HG03060 (cell line): ENCODE results near the gene MUC12.
"Not testable (repeated sequence)": the region's sequence is repeated elsewhere in the genome, so short reads cannot be mapped to it uniquely, and the experiment has no call there.

Experiments
- ATAC-seq: cut with Tn5 transposase; IDR thresholded peaks from one replicate; pipeline ENCODE4 v1.9.1; 2021; ENCODE audit warnings: low read depth, moderate number of reproducible peaks; ENCODE audit not compliant: unreplicated experiment

MUC12 gene, protein sequence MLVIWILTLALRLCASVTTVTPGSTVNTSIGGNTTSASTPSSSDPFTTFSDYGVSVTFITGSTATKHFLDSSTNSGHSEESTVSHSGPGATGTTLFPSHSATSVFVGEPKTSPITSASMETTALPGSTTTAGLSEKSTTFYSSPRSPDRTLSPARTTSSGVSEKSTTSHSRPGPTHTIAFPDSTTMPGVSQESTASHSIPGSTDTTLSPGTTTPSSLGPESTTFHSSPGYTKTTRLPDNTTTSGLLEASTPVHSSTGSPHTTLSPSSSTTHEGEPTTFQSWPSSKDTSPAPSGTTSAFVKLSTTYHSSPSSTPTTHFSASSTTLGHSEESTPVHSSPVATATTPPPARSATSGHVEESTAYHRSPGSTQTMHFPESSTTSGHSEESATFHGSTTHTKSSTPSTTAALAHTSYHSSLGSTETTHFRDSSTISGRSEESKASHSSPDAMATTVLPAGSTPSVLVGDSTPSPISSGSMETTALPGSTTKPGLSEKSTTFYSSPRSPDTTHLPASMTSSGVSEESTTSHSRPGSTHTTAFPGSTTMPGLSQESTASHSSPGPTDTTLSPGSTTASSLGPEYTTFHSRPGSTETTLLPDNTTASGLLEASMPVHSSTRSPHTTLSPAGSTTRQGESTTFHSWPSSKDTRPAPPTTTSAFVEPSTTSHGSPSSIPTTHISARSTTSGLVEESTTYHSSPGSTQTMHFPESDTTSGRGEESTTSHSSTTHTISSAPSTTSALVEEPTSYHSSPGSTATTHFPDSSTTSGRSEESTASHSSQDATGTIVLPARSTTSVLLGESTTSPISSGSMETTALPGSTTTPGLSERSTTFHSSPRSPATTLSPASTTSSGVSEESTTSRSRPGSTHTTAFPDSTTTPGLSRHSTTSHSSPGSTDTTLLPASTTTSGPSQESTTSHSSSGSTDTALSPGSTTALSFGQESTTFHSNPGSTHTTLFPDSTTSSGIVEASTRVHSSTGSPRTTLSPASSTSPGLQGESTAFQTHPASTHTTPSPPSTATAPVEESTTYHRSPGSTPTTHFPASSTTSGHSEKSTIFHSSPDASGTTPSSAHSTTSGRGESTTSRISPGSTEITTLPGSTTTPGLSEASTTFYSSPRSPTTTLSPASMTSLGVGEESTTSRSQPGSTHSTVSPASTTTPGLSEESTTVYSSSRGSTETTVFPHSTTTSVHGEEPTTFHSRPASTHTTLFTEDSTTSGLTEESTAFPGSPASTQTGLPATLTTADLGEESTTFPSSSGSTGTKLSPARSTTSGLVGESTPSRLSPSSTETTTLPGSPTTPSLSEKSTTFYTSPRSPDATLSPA (N-terminal part only)

DNA sequence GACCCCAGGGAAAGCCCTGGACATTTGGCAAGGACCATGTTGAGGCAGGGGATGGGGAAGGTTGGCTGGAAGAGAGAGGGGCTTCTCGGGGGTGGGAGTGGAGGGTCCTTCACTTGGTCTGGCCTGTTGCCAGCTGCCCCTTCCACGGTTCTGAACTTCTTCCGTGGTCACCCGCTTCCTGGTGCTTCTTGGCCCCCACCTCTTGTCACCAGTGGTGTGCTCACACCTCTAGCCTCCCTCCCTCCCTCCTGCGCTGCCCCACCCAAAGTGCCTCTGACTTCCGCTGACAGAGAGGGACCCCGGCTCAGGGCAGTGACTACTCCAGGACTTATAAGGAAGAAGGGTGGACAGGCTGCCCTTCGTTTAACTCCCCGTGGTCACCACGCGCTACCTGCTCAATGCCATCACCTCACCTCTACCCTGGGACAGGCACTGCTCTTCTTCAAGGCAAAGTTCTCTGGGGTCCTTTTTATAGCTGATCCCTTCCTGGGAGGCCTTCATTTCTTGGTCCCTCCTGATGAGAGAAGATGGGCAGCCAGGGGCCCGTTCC is at the start of gene MUC12:
MUC12 (plus strand) TSS at position 500 of the 550 bp plus-strand sequence. CDS start 58 bp downstream, outside the sequence.
- no peak for ATAC-seq

- not testable (repeated sequence) for ATAC-seq
These were observed 49.5 kb upstream of the MUC12 start for GRCh38 chr7:100919779-100920437.

DNA sequence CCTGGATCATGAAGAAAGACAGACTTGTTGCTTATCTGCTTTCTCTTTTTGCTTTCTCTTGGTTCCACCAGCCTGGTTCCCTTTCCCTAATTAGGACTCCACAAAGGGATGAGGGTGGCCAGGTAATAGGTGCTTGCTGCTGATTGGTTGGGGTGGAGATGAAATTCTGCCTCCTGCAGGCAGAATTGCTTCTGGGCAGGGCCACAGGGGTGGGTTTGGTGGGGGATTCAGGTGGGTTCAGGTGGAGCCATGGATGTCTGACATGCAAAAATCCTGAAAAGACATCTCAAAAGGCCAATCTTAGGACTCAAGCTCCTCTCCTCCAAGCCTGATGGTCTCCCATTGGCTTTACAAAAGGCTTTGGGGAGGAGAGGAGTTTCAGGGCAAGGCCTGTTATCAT is 48.3 kb upstream of the MUC12 start:
- ATAC-seq, result no peak

GRCh38 chr7:100923616-100924015 is 45.7 kb upstream of the MUC12 start:
- ATAC-seq, result not testable (repeated sequence)

GRCh38 chr7:100929808-100930174 is 39.6 kb upstream of the MUC12 start:
- ATAC-seq, result no peak

DNA sequence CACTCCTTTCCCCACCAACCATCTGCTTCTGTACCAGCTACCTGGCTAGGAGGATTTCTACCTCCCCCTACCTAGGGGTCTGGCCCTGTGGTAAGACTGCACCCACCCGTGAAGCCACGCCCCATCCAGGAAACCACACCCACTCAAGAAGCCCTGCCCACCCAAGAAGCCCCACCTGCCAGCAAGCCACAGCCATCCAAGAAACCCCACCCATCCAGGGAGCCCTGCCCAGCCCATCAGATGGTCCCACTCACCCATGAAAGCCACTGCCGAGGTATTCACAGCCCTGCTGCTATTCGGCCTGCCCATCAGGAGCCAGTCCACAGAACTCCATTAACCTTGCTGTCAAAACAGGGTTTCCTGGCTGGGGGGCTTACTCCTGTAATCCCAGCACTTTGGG is 35.6 kb upstream of the MUC12 start:
- no peak for ATAC-seq

DNA sequence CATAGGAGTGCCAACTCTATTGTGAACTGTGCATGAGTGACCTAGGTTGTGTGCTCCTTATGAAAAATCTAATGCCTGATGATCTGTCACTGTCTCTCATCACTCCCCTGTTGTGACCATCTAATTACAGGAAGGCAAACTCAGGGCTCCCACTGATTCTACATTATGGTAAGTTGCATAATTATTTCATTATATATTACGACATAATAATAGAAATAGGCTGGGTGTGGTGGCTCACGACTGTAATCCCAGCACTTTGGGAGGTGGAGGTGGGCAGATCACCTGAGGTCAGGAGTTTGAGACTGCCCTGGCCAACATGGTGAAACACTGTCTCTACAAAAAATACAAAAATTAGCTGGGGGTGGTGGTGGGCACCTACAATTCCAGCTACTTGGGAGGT is 34.0 kb upstream of the MUC12 start:
- not testable (repeated sequence) for ATAC-seq

- ATAC-seq, result not testable (repeated sequence)
These were observed 33.2 kb upstream of the MUC12 start for GRCh38 chr7:100936167-100936566.

DNA sequence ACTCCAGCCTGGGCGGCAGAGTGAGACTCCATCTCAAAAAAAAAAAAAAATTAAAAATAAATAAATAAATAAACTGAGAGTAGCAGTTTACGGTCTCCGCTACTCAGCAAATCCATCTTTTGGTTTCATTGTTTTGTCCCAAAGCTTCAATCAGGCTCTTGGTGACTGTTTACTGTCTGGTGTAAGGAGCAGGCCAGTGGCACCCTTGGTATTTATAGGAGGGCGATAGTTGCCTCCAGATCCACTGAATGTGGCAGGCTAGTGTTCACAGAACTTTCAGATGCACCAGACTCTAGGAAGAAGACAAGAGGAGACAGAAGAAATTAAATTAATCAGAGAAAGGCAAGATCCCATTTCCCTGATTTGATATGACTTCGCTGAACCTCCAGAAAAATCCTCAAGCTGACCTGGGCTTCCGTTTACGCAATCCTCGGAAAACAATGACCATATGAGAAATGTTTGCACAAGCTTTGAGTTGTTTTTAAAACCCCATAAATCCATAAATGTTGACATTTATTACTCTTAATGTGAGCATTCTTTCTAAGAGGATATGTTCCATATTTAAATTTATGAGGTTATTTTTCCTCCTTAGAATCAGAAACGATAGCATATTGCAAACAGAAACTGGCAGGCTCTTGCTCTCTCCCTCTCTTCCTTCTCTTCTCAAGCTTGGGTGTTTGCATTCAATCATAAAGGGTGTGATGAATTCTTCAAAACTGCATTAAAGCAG is 27.2 kb upstream of the MUC12 start:
- ATAC-seq, result no peak

DNA sequence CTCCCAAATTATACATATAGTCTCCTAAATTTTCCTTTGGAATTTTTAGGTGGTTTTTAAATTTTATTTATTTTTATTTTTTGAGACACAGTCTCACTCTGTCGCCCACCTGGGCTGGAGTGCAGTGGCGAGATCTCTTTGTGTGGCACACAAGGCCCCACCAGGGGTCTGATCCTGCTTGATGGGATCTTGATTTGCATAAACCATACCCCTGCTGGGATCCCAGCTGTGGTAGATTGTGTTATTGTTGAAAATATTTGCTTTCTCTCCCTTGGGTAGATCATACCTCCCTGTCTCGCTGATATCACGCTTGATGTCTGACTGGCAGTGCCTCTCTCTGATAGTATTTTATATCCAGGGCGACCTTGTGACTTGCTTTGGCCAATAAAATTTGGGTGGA is 25.7 kb upstream of the MUC12 start:
- no peak for ATAC-seq

DNA sequence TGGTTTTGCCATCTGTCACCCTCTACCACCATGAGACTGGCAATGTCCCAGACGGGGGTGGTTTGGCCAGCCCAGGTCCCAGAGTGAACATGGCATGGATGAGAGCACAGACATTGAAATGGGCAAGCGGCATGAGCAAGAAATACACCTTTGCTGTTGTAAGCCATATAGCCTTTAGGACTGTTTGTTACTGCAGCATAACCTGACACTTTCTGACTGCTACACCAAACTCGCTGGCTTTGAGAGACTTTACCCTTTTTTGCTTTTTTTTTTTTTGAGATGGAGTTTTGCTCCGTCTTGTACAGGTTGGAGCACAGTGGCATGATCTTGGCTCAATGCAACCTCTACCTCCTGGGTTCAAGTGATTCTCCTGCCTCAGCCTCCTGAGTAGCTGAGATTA is 25.2 kb upstream of the MUC12 start:
- no peak for ATAC-seq

DNA sequence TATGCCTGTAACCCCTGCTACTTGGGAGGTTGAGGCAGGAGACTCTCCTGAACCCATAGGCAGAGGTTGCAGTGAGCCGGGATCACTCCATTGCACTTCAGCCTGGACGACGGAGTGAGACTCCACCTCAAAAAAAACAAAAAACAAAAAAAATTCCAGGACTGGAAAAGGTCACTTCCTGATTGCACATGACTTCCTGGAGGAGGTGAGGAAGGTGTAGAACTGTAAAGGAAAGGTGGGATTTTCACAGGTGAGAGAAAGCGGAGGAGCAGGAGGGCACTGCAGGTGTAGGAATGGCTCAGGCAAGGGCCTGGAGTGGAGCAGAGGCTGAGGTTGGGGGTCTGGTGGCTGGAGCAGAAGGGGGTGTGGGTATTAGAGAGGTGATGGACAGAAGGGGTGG is 23.3 kb upstream of the MUC12 start:
- ATAC-seq, result no peak

- no peak for ATAC-seq
These were observed 22.5 kb upstream of the MUC12 start for GRCh38 chr7:100946766-100947365.

DNA sequence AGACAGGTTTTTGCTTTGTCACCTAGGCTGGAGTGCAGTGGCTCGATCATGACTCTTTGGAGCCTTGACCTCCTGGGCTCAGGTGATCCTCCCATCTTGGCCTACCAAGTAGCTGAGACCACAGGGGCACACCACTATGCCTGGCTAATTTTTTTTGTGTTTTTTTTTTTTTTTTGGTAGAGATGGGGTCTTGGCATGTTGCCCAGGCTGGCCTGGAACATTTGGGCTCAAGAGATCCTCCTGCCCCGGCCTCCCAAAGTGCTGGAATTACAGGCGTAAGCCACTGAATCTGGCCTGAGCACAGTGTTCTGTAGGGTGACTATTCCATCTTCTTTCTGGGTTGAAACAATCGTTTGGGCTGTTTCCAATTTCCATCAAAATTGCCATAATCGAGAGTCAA is 21.6 kb upstream of the MUC12 start:
- no peak for ATAC-seq

DNA sequence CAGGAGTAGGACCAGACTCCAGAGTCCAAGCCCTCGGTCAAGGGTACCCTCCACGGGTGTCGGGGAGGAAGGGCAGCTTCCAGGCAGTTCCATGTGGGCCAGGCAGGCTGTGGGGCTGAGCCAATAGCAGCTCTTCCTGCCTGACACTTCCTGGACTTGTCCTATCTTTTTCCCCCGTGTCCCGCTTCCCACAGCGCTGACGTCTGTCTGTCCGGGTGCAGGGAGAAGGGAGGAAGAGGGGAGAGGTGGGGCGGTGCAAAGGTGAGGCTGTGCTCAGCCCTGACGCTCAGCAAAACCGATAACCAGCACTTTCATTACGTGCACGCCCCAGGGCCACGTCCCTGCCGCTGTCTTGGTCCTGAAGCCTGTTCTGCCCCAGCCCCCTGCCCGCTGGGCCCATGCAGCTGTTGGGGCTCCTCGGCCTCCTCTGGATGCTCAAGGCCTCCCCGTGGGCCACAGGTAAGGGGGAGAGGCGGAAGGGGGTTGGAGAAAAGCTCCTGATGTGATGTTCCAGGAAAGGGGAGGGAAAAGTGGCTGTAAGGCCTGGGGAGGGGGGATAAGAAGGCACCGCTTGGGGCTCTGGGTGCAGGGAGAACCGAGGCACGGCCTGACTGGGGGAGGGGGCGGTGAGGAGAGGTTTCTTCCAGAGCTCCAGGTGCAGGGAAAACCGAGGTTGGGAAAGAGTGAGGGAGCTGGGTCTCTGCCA is 20.0 kb upstream of the MUC12 start, which contains the start of gene MUC3A:
MUC3A (plus strand) TSS at position 308 of the 706 bp plus-strand sequence; CDS start at position 399, 91 bp downstream.
- no peak for ATAC-seq

DNA sequence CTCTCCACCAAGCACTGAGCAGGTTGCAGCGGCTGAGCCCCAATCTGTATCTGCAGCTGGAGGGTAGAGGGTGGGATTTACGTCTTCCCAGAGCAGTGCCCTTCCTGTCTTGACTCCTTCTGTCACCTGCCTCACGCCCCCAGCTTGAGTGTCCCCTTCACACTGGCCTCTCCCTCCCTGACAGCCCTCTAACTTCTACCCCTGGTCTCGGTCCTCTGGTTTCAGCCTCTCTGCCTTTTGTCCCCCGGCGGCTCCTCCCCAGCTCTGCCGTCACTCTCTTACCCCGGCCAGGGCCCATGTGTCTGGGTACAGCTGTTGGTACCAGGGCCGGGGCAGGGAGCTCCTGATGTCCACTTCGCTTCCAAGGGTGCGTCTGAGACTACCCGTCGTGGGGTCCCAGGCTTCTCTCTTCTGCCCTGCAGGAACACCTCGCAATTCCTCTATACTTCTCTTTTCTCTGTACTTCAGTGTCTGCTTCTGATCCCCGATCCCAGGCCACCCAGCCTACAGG is 19.4 kb upstream of the MUC12 start:
- ATAC-seq, result no peak

GRCh38 chr7:100951172-100951571 is 18.2 kb upstream of the MUC12 start:
- no peak for ATAC-seq
